OCI-LY1 (cell line): ENCODE data around the gene IVL.

Source experiments
- H2AFZ ChIP-seq: fragments of 200-600 bp; sonication (generic), shearing (Covaris generic); 2 replicates; pipeline ENCODE4 v1.6.0; 2014; ENCODE audit warnings: antibody characterized with exemption, mild to moderate bottlenecking, low read length
- H3F3A ChIP-seq: fragments of 200-600 bp; sonication (generic), shearing (Covaris generic); 2 replicates; pipeline ENCODE4 v1.6.0; 2014; ENCODE audit warnings: mild to moderate bottlenecking, antibody characterized with exemption, low read length, moderate library complexity; ENCODE audit not compliant: insufficient read depth
- H3K27ac ChIP-seq: fragments of 200-600 bp; sonication (generic); 2 replicates; pipeline ENCODE4 v1.5.1; 2014; ENCODE audit warnings: low read length, mixed run types, mild to moderate bottlenecking, low read depth; ENCODE audit not compliant: poor library complexity, severe bottlenecking
- H3K27me3 ChIP-seq: fragments of 200-600 bp; sonication (generic); 2 replicates; pipeline ENCODE4 v1.6.0; 2014; ENCODE audit warnings: antibody characterized with exemption, mild to moderate bottlenecking, low read length, moderate library complexity; ENCODE audit not compliant: insufficient read depth
- H3K36me3 ChIP-seq: fragments of 200-600 bp; sonication (generic); 2 replicates; pipeline ENCODE4 v1.6.1; 2014; ENCODE audit warnings: mild to moderate bottlenecking, antibody characterized with exemption, low read length, moderate library complexity, mixed read lengths; ENCODE audit not compliant: insufficient read depth
- H3K4me1 ChIP-seq: fragments of 200-600 bp; sonication (generic); 2 replicates; pipeline ENCODE4 v1.5.1; 2014; ENCODE audit warnings: mild to moderate bottlenecking, low read length, moderate library complexity; ENCODE audit not compliant: insufficient read depth, severe bottlenecking
- H3K4me2 ChIP-seq: fragments of 200-600 bp; sonication (generic), shearing (Covaris generic); 2 replicates; pipeline ENCODE4 v1.6.1; 2014; ENCODE audit warnings: low read length
- H3K4me3 ChIP-seq: fragments of 200-600 bp; sonication (generic); 2 replicates; pipeline ENCODE4 v1.5.1; 2014; ENCODE audit warnings: low read length, low read depth, mild to moderate bottlenecking, mixed read lengths; ENCODE audit not compliant: poor library complexity, severe bottlenecking
- H3K79me2 ChIP-seq: fragments of 200-600 bp; shearing (Covaris generic); 2 replicates; pipeline ENCODE4 v1.6.1; 2016; ENCODE audit warnings: mixed run types, low read length, mixed read lengths; ENCODE audit not compliant: insufficient read depth
- H3K9ac ChIP-seq: fragments of 200-600 bp; sonication (generic), shearing (Covaris generic); 2 replicates; pipeline ENCODE4 v1.6.1; 2014; ENCODE audit warnings: mild to moderate bottlenecking, low read length, mixed read lengths
- H3K9me2 ChIP-seq: fragments of 200-600 bp; sonication (generic), shearing (Covaris generic); 2 replicates; pipeline ENCODE4 v1.6.1; 2014; ENCODE audit warnings: low read depth, mild to moderate bottlenecking, low read length, mixed read lengths
- H3K9me3 ChIP-seq: fragments of 200-600 bp; shearing (Covaris generic); 2 replicates; pipeline ENCODE4 v1.6.1; 2014; ENCODE audit warnings: low read length, mixed read lengths
- H4K20me1 ChIP-seq: fragments of 200-600 bp; sonication (generic), shearing (Covaris generic); 2 replicates; pipeline ENCODE4 v1.6.0; 2016; ENCODE audit warnings: mild to moderate bottlenecking, low read length; ENCODE audit not compliant: insufficient read depth
- CTCF ChIP-seq: fragments of 200-600 bp; sonication (generic), shearing (Covaris generic); IDR thresholded peaks from 2 replicates; pipeline ENCODE4 v1.5.1; 2017; ENCODE audit warnings: mild to moderate bottlenecking, antibody characterized with exemption, low read length, moderate library complexity, mixed read lengths
- EZH2 ChIP-seq: fragments of 200-600 bp; sonication (generic), shearing (Covaris generic); IDR thresholded peaks from 2 replicates; pipeline ENCODE4 v1.8.0; 2017; ENCODE audit warnings: borderline replicate concordance, mixed run types, mild to moderate bottlenecking, antibody characterized with exemption, low read length, moderate library complexity, mixed read lengths

IVL gene

DNA sequence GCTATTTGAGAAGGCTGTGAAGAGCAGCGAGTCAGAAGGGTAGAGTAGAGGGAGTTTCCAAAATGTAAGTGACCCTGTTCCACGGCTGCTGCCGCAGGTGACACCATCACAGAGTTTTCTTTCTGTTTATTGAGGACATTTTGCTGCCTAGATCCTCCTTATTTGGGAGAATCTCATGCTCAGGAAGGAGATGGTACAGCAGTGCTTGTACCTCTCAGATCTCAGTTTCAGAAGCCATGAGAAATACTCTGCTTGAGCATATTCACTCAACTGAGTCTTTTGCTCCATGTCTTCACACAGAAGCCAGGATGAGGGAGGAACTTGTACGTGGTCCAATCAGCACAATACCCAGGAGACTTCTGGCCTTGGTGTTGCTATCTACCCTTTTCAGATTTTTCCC lies 47.0 kb upstream of the IVL start:
- no peak overlapping the region for H3K27ac ChIP-seq
- TF ChIP-seq CTCF, result no peak
- no peak for TF ChIP-seq EZH2
- H3K36me3 ChIP-seq, result no peaks in the 10 kb centered on the region
- no peaks in the 10 kb centered on the region for H3K9me2 ChIP-seq
- H3K4me2 ChIP-seq, result no peak overlapping the region
- no peak overlapping the region for H3K4me3 ChIP-seq
- no peak overlapping the region for H3K9ac ChIP-seq
- no peaks in the 10 kb centered on the region for H3K9me3 ChIP-seq
- no peaks in the 10 kb centered on the region for H3K4me1 ChIP-seq
- no peaks in the 10 kb centered on the region for H3K79me2 ChIP-seq
- no peaks in the 10 kb centered on the region for H3F3A ChIP-seq
- no peaks in the 10 kb centered on the region for H4K20me1 ChIP-seq
- no peaks in the 10 kb centered on the region for H3K27me3 ChIP-seq
- H2AFZ ChIP-seq, result no peak overlapping the region

GRCh38 chr1:152864443-152864842 lies 43.9 kb upstream of the IVL start:
- H3K4me2 ChIP-seq, result no peak overlapping the region
- H2AFZ ChIP-seq, result no peak overlapping the region
- TF ChIP-seq EZH2 (no peak), CTCF (no peak)
- no peaks in the 10 kb centered on the region for H3K4me1 ChIP-seq
- no peak overlapping the region for H3K27ac ChIP-seq
- H3K36me3 ChIP-seq, result no peaks in the 10 kb centered on the region
- H3K4me3 ChIP-seq, result no peak overlapping the region
- H3K9me2 ChIP-seq, result no peaks in the 10 kb centered on the region
- H3K27me3 ChIP-seq, result no peaks in the 10 kb centered on the region
- no peaks in the 10 kb centered on the region for H3K9me3 ChIP-seq
- H3K79me2 ChIP-seq, result no peaks in the 10 kb centered on the region
- H4K20me1 ChIP-seq, result no peaks in the 10 kb centered on the region
- no peak overlapping the region for H3K9ac ChIP-seq
- H3F3A ChIP-seq, result no peaks in the 10 kb centered on the region

DNA sequence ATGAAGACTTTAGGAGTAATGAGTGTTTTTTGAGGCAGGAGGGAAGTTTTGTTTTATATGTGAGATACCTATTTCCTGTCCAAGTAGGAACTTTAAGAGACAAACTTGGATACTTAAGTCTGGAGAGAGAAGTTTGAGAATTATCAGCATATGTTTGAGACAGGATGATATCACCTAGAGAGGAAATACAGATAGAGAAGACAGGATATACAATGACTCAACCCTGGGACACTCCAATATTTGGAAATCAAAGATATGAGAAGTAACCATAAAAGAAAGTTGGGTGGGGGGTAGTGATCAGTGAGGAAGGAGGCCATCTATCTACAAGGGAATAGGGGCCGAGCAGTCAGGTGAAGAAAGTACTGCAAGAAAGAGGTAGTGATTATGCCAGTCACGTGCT lies 42.0 kb upstream of the IVL start:
- no peaks in the 10 kb centered on the region for H3K4me1 ChIP-seq

More for the DNA sequence above, 42.0 kb upstream of the IVL start:
- Histone ChIP-seq H3K27ac (no peak overlapping the region), H3F3A (no peaks in the 10 kb centered on the region), H3K4me3 (no peak overlapping the region), H4K20me1 (no peaks in the 10 kb centered on the region), H3K27me3 (no peaks in the 10 kb centered on the region), H3K79me2 (no peaks in the 10 kb centered on the region), H3K36me3 (no peaks in the 10 kb centered on the region), H3K9me3 (no peaks in the 10 kb centered on the region), H3K9me2 (no peaks in the 10 kb centered on the region), H3K9ac (no peak overlapping the region), H2AFZ (no peak overlapping the region), H3K4me2 (no peak overlapping the region)
- no peak for TF ChIP-seq CTCF
- no peak for TF ChIP-seq EZH2
